Measurements from ENCODE around the gene PSRC1. TPM values are rescaled to one million over a fixed set of nuclear protein-coding genes. Genes with fewer than 3 reads are reported as not detected.

Gene PSRC1
- total and polyA plus RNA-seq, 2 of the 8 experiments (the other 6 are each of a cell fraction or from before 2014, with no cell fraction given), result 56.1 to 67.3 TPM

GRCh38 chr1:109262231-109263055, 20.5 kb downstream of the PSRC1 start:
- H3K79me2 ChIP-seq (ENCODE audit: control insufficient read depth in 1 of 2, insufficient read depth in 2 of 2, low read length in 2 of 2), result 0 out of 4 replicates have a peak, but pooled peaks cover 0 to 2% of the 10 kb centered on the region in 2 experiments
- H3K79me1 ChIP-seq (ENCODE audit: low read depth, low read length), result no peaks in the 10 kb centered on the region
- H2BK12ac ChIP-seq (ENCODE audit: low read depth, low read length), result no peak overlapping the region; the same call in 1 of the 2 replicates
- H2BK120ac ChIP-seq (replicated peaks; ENCODE audit: low read depth, low read length), result no peak overlapping the region
- no peak overlapping the region for H3K4me3 ChIP-seq (ENCODE audit: extremely low read depth in 1 of 4, insufficient read depth in 2 of 4, low read depth in 3 of 4, low read length in 4 of 4)
- WGBS, 2 experiments (ENCODE audit: extremely low coverage in 1 of 2, insufficient coverage in 1 of 2, insufficient read length in 1 of 2, insufficient replicate concordance in 2 of 2, low coverage in 1 of 2, low lambda C conversion rate in 2 of 2, missing lambda C conversion rate in 1 of 2), result 90% methylated on average over 21 of the region's 22 CpGs; no CpG with 5 or more reads in 1 of the 2 experiments
- no peaks in the 10 kb centered on the region for H3K27me3 ChIP-seq (replicated peaks in 1 of 4; ENCODE audit: control insufficient read depth in 3 of 4, extremely low read depth in 1 of 4, insufficient read depth in 3 of 4, low read length in 3 of 4)
- peaks cover 0 to 11% (median 3%) of the 10 kb centered on the region in 4 experiments; a peak in 4 of 7 replicates for H3K4me1 ChIP-seq (replicated peaks in 1 of 4; ENCODE audit: control insufficient read depth in 3 of 4, insufficient read depth in 4 of 4, low read length in 3 of 4)
- TF ChIP-seq, protein P1, sequence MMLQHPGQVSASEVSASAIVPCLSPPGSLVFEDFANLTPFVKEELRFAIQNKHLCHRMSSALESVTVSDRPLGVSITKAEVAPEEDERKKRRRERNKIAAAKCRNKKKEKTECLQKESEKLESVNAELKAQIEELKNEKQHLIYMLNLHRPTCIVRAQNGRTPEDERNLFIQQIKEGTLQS (IDR thresholded peaks at IDR 0.05; ENCODE audit: insufficient read depth, low read depth, low read length), result no peak
- no peak overlapping the region for H3K23ac ChIP-seq (ENCODE audit: insufficient read length)
- peaks cover 0 to 7% of the 10 kb centered on the region in 2 experiments for H4K20me1 ChIP-seq (replicated peaks in 1 of 2; ENCODE audit: control insufficient read depth in 1 of 2, insufficient read depth in 2 of 2, low read length in 2 of 2)
- no peak overlapping the region for H3K4me2 ChIP-seq (ENCODE audit: insufficient read depth in 1 of 2, low read depth in 2 of 2, low read length in 2 of 2)
- POLR2A ChIA-PET (ENCODE audit: partially characterized antibody), result interaction anchor here (0.7 to 1.8 kb wide), 4 partner anchors 15 to 163 kb away, joined by 3 to 5 read pairs (median 3); no protein-coding TSS in a partner anchor
- no peak overlapping the region for H3K27ac ChIP-seq (ENCODE audit: low read depth, low read length)
- no peaks in the 10 kb centered on the region for H3K23me2 ChIP-seq (ENCODE audit: low read depth, low read length)
- H4K91ac ChIP-seq (replicated peaks; ENCODE audit: insufficient read length, low read length), result peak overlapping the region; percentile 36
- H3K9ac ChIP-seq (replicated peaks in 1 of 4; ENCODE audit: extremely low read depth in 1 of 4, low read depth in 3 of 4, low read length in 3 of 4), result no peak overlapping the region
- FAIRE-seq, result no peak
- no peak for DNase-seq (ENCODE audit: low read depth in 1 of 2, low spot score in 2 of 2)
- H2BK5ac ChIP-seq (ENCODE audit: low read depth, low read length), result 0 out of 2 replicates have a peak overlapping the region, but pooled peaks have one; percentile 18
- H2AFZ ChIP-seq (ENCODE audit: low read length), result no peak overlapping the region
- H4K8ac ChIP-seq (ENCODE audit: extremely low read depth, insufficient read depth, low read length), result peak overlapping the region; percentile 78; the same call in 1 of the 2 replicates
- H3K36me3 ChIP-seq (ENCODE audit: control insufficient read depth in 2 of 4, insufficient read depth in 4 of 4, low read length in 3 of 4), result peaks cover 7 to 23% (median 15%) of the 10 kb centered on the region in 4 experiments; a peak in 5 of 8 replicates
- H3K14ac ChIP-seq (ENCODE audit: insufficient read length), result no peak overlapping the region
- no peak overlapping the region for H4K5ac ChIP-seq (ENCODE audit: insufficient read length, low read depth, low read length)
- H3K56ac ChIP-seq (replicated peaks; ENCODE audit: insufficient read length, low read depth, low read length), result no peak overlapping the region
- no peak overlapping the region for H3K4ac ChIP-seq (replicated peaks; ENCODE audit: insufficient read length, low read depth, low read length)
- H2AK5ac ChIP-seq (ENCODE audit: low read depth, low read length), result no peak overlapping the region
- H2BK20ac ChIP-seq (ENCODE audit: low read length), result no peak overlapping the region
- no peak overlapping the region for H3K18ac ChIP-seq (ENCODE audit: extremely low read depth, low read length)
- H2BK15ac ChIP-seq (ENCODE audit: low read length), result no peak overlapping the region
- CTCF ChIA-PET (ENCODE audit: partially characterized antibody), result interaction anchor here (0.6 to 8.5 kb wide), 19 partner anchors 8 to 270 kb away, joined by 3 to 95 read pairs (median 6); partner anchors contain the start of gene SORT1
- no peaks in the 10 kb centered on the region for H3K9me3 ChIP-seq (ENCODE audit: insufficient read depth in 2 of 2, low read depth in 1 of 2, low read length in 1 of 2)
